Central memory CD8-positive, alpha-beta T cell (primary cell): ENCODE data around the gene HDAC4.

ENCODE experiments used
- ATAC-seq: fragments of 150-1000 bp; cut with Tn5 transposase; replicated peaks from 2 replicates; pipeline ENCODE4 v1.10.0; 2022; ENCODE audit warnings: mild to moderate bottlenecking, moderate FRiP score, moderate number of reproducible peaks; ENCODE audit not compliant: poor library complexity, severe bottlenecking; ENCODE audit errors: extremely low read depth
- DNase-seq, 2 donors: peaks; one replicate each; pipeline ENCODE4 v3.0.0; 2021; ENCODE audit warnings: low spot score in 2 of 2
- H3K27ac Mint-ChIP-seq: one replicate; pipeline ENCODE4 v1.8.0; 2022; ENCODE audit warnings: low read depth, mild to moderate bottlenecking, moderate library complexity, mixed read lengths
- H3K27me3 Mint-ChIP-seq: one replicate; pipeline ENCODE4 v1.8.0; 2022; ENCODE audit warnings: mixed read lengths
- H3K36me3 Mint-ChIP-seq: one replicate; pipeline ENCODE4 v1.8.0; 2022; ENCODE audit warnings: mild to moderate bottlenecking, moderate library complexity, mixed read lengths; ENCODE audit not compliant: insufficient read depth
- H3K4me1 Mint-ChIP-seq: one replicate; pipeline ENCODE4 v1.8.0; 2022; ENCODE audit warnings: mixed read lengths
- H3K4me3 Mint-ChIP-seq: one replicate; pipeline ENCODE4 v1.8.0; 2022; ENCODE audit warnings: mild to moderate bottlenecking, moderate library complexity, mixed read lengths
- H3K9me3 Mint-ChIP-seq: one replicate; pipeline ENCODE4 v1.8.0; 2022; ENCODE audit warnings: mixed read lengths

HDAC4 gene

DNA sequence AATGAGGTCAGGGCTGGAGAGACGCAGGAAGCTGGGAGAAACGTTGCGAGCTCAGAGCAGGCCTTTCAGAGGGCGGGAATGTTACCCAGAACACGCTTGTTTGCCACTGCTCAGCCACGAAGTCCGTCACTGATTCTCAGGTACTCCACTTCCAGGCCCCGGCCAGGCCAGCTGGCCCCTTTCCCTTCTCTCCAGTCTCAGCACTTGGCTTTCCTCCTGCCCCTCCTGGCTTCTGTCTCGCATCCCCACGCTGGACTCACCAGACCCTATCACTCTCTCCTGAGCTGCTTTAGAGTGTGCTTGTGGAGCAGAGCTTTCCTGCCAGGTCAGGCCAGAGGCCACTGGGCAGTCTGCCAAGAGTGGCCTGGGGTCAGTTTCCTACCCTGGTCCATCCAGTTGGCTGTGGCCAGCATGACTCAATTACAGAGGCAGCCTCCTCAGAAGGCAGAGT lies 401.5 kb downstream of the HDAC4 start:
- Mint-ChIP-seq H3K4me3 (no peak overlapping the region), H3K4me1 (no peaks in the 10 kb centered on the region), H3K27ac (no peak overlapping the region), H3K27me3 (peaks cover 77% of the 10 kb centered on the region), H3K9me3 (no peaks in the 10 kb centered on the region), H3K36me3 (no peaks in the 10 kb centered on the region)
- DNase-seq (no peak), ATAC-seq (no peak)

- H3K36me3 Mint-ChIP-seq: no peaks in the 10 kb centered on the region
- no peak overlapping the region for H3K4me3 Mint-ChIP-seq
- peaks cover 77% of the 10 kb centered on the region for H3K27me3 Mint-ChIP-seq
- H3K9me3 Mint-ChIP-seq: no peaks in the 10 kb centered on the region
- H3K27ac Mint-ChIP-seq: no peak overlapping the region
- ATAC-seq: no peak
- no peak for DNase-seq
- no peaks in the 10 kb centered on the region for H3K4me1 Mint-ChIP-seq
These were observed 402.0 kb downstream of the HDAC4 start for GRCh38 chr2:238998801-238999200.
